Lung (tissue), 12 donors: ENCODE measurements around the gene MAG. TPM values are rescaled to one million over a fixed set of nuclear protein-coding genes. Genes with fewer than 3 reads are reported as not detected.

ENCODE experiments used
- ATAC-seq: fragments of 200-7000 bp; cut with Tn5 transposase; one replicate; pipeline ENCODE4 v1.9.1; 2020; ENCODE audit warnings: moderate number of reproducible peaks; ENCODE audit not compliant: insufficient read depth, low FRiP score
- DNase-seq, 3 donors: peaks; one replicate each; pipeline ENCODE4 v3.0.0-alpha.2; 2013 to 2017
- H3K27ac ChIP-seq, 2 donors: one replicate each; pipeline ENCODE4 v1.5.1; 2013; ENCODE audit warnings: mild to moderate bottlenecking in 2 of 2, moderate library complexity in 2 of 2, control low read depth in 1 of 2, inconsistent platforms in 1 of 2, low read depth in 1 of 2, low read length in 1 of 2
- H3K27me3 ChIP-seq, 3 donors: one replicate each; pipeline ENCODE4 v1.5.1; 2013; ENCODE audit warnings: low read length in 2 of 3; ENCODE audit not compliant: control insufficient read depth in 3 of 3, insufficient read depth in 3 of 3
- H3K36me3 ChIP-seq, 4 donors: one replicate each; pipeline ENCODE4 v1.5.1; 2013; ENCODE audit warnings: low read length in 4 of 4, mild to moderate bottlenecking in 1 of 4, moderate library complexity in 1 of 4; ENCODE audit not compliant: control insufficient read depth in 4 of 4, insufficient read depth in 4 of 4
- H3K4me1 ChIP-seq, 5 donors: one replicate each; pipeline ENCODE4 v1.5.1; 2013; ENCODE audit warnings: low read length in 5 of 5, mild to moderate bottlenecking in 2 of 5, moderate library complexity in 1 of 5; ENCODE audit not compliant: control insufficient read depth in 5 of 5, insufficient read depth in 5 of 5
- H3K4me3 ChIP-seq: one replicate; pipeline ENCODE4 v1.5.1; 2013; ENCODE audit warnings: mild to moderate bottlenecking, control low read depth, moderate library complexity
- H3K9ac ChIP-seq, 2 donors: one replicate each; pipeline ENCODE4 v1.5.1; 2013; ENCODE audit warnings: low read length in 2 of 2, control low read depth in 1 of 2; ENCODE audit not compliant: insufficient read depth in 1 of 2
- H3K9me3 ChIP-seq, 4 donors: one replicate each; pipeline ENCODE4 v1.5.1; 2013; ENCODE audit warnings: low read length in 3 of 4, mild to moderate bottlenecking in 1 of 4, moderate library complexity in 1 of 4; ENCODE audit not compliant: control insufficient read depth in 4 of 4, insufficient read depth in 3 of 4
- WGBS, 2 donors: extraction: QIAGEN DNeasy Blood & Tissue Kit; methylation state at CpG; one replicate each; pipeline ENCODE4 v1.1.7; 2013; 5-methylcytosine and 5-hydroxymethylcytosine counted together
- polyA plus RNA-seq, 2 donors: library from polyadenylated mRNA; stranded (reverse); fragments of 200-250 nt; gene quantifications; one replicate each; pipeline ENCODE4 v1.2.1, GENCODE V29; 2013
- total RNA-seq, 2 donors: library from RNA; depleted of rRNA in 1 of 2; stranded (reverse); fragments of >200 nt in 1 of 2; gene quantifications; one replicate each; pipeline ENCODE4 v1.2.1, GENCODE V29; 2014 to 2021
- TF ChIP-seq, protein P1 (sequence below): IDR thresholded peaks from 2 replicates; pipeline ENCODE4 v1.5.1; 2012; ENCODE audit warnings: mild to moderate bottlenecking; ENCODE audit errors: control extremely low read depth, extremely low read depth
- donor health status: control.
- donor health status: control.
- donor health status: Bipolar disorder and iron deficiency.
- donor health status: healthy.
- donor health status: DM: yes; HTN: yes; CAD: no.

Gene MAG
- total and polyA plus RNA-seq, 4 donors = 0.08 to 8.8 (median 1.9) TPM

DNA sequence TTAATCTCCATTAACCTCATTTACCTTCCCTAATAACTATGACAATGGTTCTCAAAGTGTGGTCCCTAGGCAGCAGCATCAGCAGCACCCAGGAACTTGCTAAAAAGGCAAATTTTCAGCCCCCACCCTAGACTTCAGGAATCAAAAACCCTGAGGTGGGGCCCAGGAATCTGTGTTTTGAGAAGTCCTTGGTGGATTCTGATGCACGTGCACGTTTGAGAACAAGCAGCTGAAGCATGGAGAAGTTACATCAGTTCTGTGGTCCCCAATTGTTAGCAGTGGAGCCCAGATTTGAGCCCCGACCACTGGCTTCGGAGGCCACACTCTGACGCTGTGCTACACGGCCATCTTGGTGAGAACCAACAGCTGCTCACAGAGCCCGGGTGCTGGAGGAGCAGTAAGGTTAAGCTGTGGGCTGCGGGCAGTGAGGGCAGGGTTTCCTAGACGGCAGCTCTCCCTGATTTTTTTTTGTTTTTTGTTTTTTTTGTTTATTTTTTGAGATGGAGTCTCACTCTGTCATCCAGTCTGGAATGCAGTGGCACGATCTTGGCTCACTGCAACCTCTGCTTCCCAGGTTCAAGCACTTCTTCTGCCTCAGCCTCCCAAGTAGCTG is 23.0 kb downstream of the MAG start:
- Histone ChIP-seq H3K4me3 (no peak overlapping the region), H3K27me3 (no peaks in the 10 kb centered on the region), H3K9ac (no peak overlapping the region), H3K9me3 (peaks cover 0 to 1% (median 0%) of the 10 kb centered on the region in 4 donors), H3K4me1 (peaks cover 0 to 39% (median 7%) of the 10 kb centered on the region in 5 donors), H3K36me3 (no peaks in the 10 kb centered on the region), H3K27ac (no peak overlapping the region)
- WGBS, 2 donors = 78 to 83% methylated on average over 10 of the region's 10 CpGs
- DNase-seq (no peak), ATAC-seq (no peak)
- TF ChIP-seq, protein P1, sequence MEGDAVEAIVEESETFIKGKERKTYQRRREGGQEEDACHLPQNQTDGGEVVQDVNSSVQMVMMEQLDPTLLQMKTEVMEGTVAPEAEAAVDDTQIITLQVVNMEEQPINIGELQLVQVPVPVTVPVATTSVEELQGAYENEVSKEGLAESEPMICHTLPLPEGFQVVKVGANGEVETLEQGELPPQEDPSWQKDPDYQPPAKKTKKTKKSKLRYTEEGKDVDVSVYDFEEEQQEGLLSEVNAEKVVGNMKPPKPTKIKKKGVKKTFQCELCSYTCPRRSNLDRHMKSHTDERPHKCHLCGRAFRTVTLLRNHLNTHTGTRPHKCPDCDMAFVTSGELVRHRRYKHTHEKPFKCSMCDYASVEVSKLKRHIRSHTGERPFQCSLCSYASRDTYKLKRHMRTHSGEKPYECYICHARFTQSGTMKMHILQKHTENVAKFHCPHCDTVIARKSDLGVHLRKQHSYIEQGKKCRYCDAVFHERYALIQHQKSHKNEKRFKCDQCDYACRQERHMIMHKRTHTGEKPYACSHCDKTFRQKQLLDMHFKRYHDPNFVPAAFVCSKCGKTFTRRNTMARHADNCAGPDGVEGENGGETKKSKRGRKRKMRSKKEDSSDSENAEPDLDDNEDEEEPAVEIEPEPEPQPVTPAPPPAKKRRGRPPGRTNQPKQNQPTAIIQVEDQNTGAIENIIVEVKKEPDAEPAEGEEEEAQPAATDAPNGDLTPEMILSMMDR = no peak

DNA sequence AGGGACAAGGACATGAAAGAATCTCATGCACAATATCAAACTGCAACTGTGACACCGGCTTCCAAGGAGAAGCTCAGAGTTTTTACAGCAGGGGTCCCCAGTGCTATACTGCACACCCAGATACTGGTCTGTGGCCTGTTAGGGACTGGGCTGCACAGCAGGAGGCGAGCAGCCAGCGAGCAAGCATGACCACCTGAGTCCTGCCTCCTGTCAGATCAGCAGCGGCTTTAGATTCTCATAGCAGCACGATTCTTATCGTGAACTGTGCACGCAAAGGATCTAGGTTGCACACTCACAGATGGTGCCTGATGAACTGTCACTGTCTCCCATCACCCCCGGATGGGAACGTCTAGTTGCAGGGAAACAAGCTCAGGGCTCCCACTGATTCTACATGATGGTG is 23.9 kb downstream of the MAG start:
- H3K9ac ChIP-seq = no peak overlapping the region
- no peaks in the 10 kb centered on the region for H3K27me3 ChIP-seq
- H3K4me1 ChIP-seq = peaks cover 0 to 35% (median 7%) of the 10 kb centered on the region in 5 donors
- DNase-seq = no peak
- 81 to 89% methylated on average over 9 of the region's 9 CpGs for WGBS, 2 donors
- H3K27ac ChIP-seq = no peak overlapping the region
- no peak for ATAC-seq
- TF ChIP-seq, protein P1 = no peak
- no peaks in the 10 kb centered on the region for H3K9me3 ChIP-seq
- H3K36me3 ChIP-seq = no peaks in the 10 kb centered on the region
- no peak overlapping the region for H3K4me3 ChIP-seq

DNA sequence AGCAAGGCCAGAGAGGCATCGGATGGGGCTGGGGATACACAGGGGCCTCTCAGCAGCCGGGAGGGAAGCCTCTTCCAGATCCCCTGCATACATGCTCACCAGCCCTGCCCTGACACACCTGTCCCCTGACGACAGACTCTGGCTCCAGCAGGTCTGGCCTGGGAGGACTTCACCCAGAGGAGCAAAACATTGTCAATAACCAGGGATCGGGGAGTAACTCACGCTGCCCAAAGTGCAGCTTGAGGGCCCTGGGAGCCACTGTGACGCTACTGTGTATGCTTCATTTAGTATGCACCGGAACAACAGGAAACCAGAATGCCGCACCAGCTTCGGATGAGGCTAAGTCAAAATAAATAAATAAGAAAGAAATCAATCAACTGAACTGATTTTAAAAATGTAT is 24.6 kb downstream of the MAG start:
- WGBS, 2 donors = 84 to 91% methylated on average over 9 of the region's 9 CpGs
- no peak for ATAC-seq

More for the DNA sequence above, 24.6 kb downstream of the MAG start:
- Histone ChIP-seq H3K9ac (no peak overlapping the region), H3K36me3 (no peaks in the 10 kb centered on the region), H3K4me1 (peaks cover 0 to 32% (median 7%) of the 10 kb centered on the region in 5 donors), H3K4me3 (no peak overlapping the region), H3K27ac (no peak overlapping the region), H3K27me3 (no peaks in the 10 kb centered on the region), H3K9me3 (no peaks in the 10 kb centered on the region)
- DNase-seq = no peak
- TF ChIP-seq, protein P1 = no peak
